Transverse colon (tissue), 4 donors: Measurements from ENCODE around the gene THSD4. TPM values are rescaled to one million over a fixed set of nuclear protein-coding genes. Genes with fewer than 3 reads are reported as not detected.

Source experiments
- DNase-seq: peaks from one replicate; pipeline ENCODE4 v3.0.0-alpha.2; 2019
- H3K27ac ChIP-seq, 4 donors: fragments of 200-600 bp; sonication (generic); 2 replicates each; pipeline ENCODE4 v1.5.1; 2016 to 2018; ENCODE audit warnings: inconsistent platforms in 4 of 4
- H3K27me3 ChIP-seq: fragments of 200-600 bp; sonication (generic); 2 replicates; pipeline ENCODE4 v1.5.1; 2017; ENCODE audit warnings: inconsistent platforms
- H3K36me3 ChIP-seq, 4 donors: fragments of 200-600 bp; sonication (generic); 2 replicates each; pipeline ENCODE4 v1.5.1; 2017 to 2019; ENCODE audit warnings: inconsistent platforms in 4 of 4
- H3K4me1 ChIP-seq, 4 donors: fragments of 200-600 bp; sonication (generic); 2 replicates each; pipeline ENCODE4 v1.5.1; 2017 to 2020; ENCODE audit warnings: inconsistent platforms in 4 of 4
- H3K4me3 ChIP-seq, 4 donors: fragments of 200-600 bp; sonication (generic); 1 replicate in 1 of 4; 2 replicates in 3 of 4; pipeline versions ENCODE4 v1.5.1 to v1.6.1; 2017 to 2019; ENCODE audit warnings: inconsistent platforms in 4 of 4
- H3K9me3 ChIP-seq, 2 donors: fragments of 200-600 bp; sonication (generic); 2 replicates each; pipeline ENCODE4 v1.5.1; 2017 to 2019; ENCODE audit warnings: inconsistent platforms in 2 of 2
- EP300 ChIP-seq: sonication (generic); formaldehyde crosslinking; IDR thresholded peaks from one replicate; pipeline ENCODE4 v1.6.1; 2017; ENCODE audit warnings: antibody characterized with exemption, low read depth
- POLR2A ChIP-seq: fragments of 450-650 bp; IDR thresholded peaks from one replicate; pipeline ENCODE4 v1.6.1; 2016; ENCODE audit warnings: antibody characterized with exemption, mild to moderate bottlenecking, moderate library complexity
- POLR2AphosphoS5 ChIP-seq, 3 donors: sonication (generic); formaldehyde crosslinking; IDR thresholded peaks; one replicate each; pipeline ENCODE4 v1.6.1; 2016; ENCODE audit warnings: antibody characterized with exemption in 3 of 3
- WGBS, 2 donors: methylation state at CpG; one replicate each; pipeline ENCODE4 v1.1.5; 2018; ENCODE audit warnings: low coverage in 1 of 2; 5-methylcytosine and 5-hydroxymethylcytosine counted together
- in situ Hi-C, 4 donors: fragments of 200-750 bp; cut with MboI; loops; one replicate each; pipeline versions ENCODE4 v1.15.0 to v1.15.1; 2017; ENCODE audit warnings: low sequenced_read_pairs in 3 of 4, low pct_ligation_motif_present in 1 of 4, low pct_unique_long_range_greater_than_20kb in 1 of 4
- intact Hi-C: fragments of 100-400 bp; cut with DNase I; formaldehyde crosslinking; loops from one replicate; pipeline ENCODE4 v1.15.1; 2023; ENCODE audit warnings: low total_unique reads
- total RNA-seq, 4 donors: library from RNA; depleted of rRNA; stranded (reverse); fragments of >200 nt; gene quantifications; one replicate each; pipeline ENCODE4 v1.1.0, GENCODE V29; 2016
- TF ChIP-seq, protein P1 (sequence below), 5 experiments: fragments of 200-600 bp in 3 of 5; fragments of 450-650 bp in 2 of 5; sonication (generic) in 3 of 5; IDR thresholded peaks; 1 replicate in 2 of 5; 2 replicates in 3 of 5; pipeline ENCODE4 v1.5.1; 2016 to 2017; ENCODE audit warnings: antibody characterized with exemption in 5 of 5, inconsistent platforms in 3 of 5, mild to moderate bottlenecking in 2 of 5, moderate library complexity in 1 of 5

The THSD4 gene
- total RNA-seq, 4 donors from 2014 or later, result 13.3 to 57.2 (median 47.4) TPM

DNA sequence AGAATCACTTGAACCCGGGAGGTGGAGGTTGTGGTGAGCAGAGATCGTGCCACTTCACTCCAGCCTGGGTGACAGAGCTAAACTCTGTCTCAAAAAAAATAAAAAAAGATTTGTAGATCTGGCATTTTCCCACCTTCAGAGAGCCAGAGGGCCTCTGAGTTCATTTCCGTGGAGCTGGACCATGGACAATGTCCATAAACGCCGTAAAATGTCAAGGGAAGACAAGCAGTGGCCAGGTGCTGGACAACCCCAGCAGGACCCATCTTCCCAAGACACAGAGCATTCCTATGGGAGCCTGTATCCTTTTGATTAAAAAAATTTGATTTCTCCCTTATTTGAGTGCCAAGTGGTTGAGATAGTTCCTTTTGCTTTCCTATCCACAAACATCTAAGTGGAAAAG, 627.7 kb downstream of the THSD4 start:
- peaks cover 0 to 21% (median 12%) of the 10 kb centered on the region in 4 donors for H3K4me1 ChIP-seq
- no peak for TF ChIP-seq POLR2AphosphoS5 (IDR thresholded peaks at IDR 0.05)
- in situ Hi-C loops (loop anchor here in 1 of 4 donors (25.0 kb wide), 1 partner anchor 281 kb away; no protein-coding TSS in a partner anchor), intact Hi-C loops (loop anchor here (10.0 kb wide), 2 partner anchors 62 to 412 kb away; no protein-coding TSS in a partner anchor)
- no peak overlapping the region for H3K27ac ChIP-seq
- 86% methylated on average over 5 of the region's 5 CpGs; no CpG with 5 or more reads in 1 of the 2 donors for WGBS, 2 donors
- no peaks in the 10 kb centered on the region for H3K27me3 ChIP-seq
- no peak overlapping the region for H3K4me3 ChIP-seq
- no peak for DNase-seq
- H3K36me3 ChIP-seq, result no peaks in the 10 kb centered on the region
- H3K9me3 ChIP-seq, result no peaks in the 10 kb centered on the region

DNA sequence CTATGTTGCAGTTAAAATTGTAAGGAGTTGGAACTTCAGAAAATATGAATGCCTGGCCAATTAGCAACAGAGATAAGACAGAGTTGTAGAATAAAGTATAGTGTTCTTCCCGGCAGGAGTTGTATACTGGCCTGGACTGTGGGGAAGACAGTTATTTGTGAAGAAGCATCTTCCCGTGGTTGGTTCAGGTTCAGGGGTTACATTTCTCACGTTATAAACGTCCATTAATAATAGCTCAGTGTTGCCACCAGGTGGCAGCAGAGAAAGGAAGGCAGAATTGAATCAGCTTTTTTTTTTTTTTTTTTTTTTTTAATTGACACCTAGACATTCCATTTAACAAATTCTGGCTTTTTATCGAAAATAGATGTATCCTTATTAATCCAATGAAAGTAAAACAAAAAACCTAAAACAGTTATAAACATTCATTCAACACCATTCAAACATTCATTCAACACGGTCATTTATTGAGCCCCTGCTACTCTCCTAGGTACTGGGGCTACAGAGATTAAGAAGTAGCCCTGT, 628.7 kb downstream of the THSD4 start:
- intact Hi-C loops, result loop anchor here (10.0 kb wide), 2 partner anchors 61 to 411 kb away; no protein-coding TSS in a partner anchor
- DNase-seq, result peak; percentile 67
- Histone ChIP-seq H3K27me3 (no peaks in the 10 kb centered on the region), H3K27ac (no peak overlapping the region), H3K9me3 (no peaks in the 10 kb centered on the region), H3K4me3 (no peak overlapping the region), H3K36me3 (no peaks in the 10 kb centered on the region), H3K4me1 (peaks cover 0 to 28% (median 15%) of the 10 kb centered on the region in 4 donors)
- TF ChIP-seq POLR2AphosphoS5 (IDR thresholded peaks at IDR 0.05), result no peak
- TF ChIP-seq, protein P1, sequence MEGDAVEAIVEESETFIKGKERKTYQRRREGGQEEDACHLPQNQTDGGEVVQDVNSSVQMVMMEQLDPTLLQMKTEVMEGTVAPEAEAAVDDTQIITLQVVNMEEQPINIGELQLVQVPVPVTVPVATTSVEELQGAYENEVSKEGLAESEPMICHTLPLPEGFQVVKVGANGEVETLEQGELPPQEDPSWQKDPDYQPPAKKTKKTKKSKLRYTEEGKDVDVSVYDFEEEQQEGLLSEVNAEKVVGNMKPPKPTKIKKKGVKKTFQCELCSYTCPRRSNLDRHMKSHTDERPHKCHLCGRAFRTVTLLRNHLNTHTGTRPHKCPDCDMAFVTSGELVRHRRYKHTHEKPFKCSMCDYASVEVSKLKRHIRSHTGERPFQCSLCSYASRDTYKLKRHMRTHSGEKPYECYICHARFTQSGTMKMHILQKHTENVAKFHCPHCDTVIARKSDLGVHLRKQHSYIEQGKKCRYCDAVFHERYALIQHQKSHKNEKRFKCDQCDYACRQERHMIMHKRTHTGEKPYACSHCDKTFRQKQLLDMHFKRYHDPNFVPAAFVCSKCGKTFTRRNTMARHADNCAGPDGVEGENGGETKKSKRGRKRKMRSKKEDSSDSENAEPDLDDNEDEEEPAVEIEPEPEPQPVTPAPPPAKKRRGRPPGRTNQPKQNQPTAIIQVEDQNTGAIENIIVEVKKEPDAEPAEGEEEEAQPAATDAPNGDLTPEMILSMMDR (IDR thresholded peaks at IDR 0.05), result peak; percentile 75 to 85 (median 76)
- WGBS, 2 donors, result 16 to 17% methylated on average over 6 of the region's 6 CpGs
- in situ Hi-C loops, result loop anchor here in 1 of 4 donors (25.0 kb wide), 1 partner anchor 282 kb away; no protein-coding TSS in a partner anchor

DNA sequence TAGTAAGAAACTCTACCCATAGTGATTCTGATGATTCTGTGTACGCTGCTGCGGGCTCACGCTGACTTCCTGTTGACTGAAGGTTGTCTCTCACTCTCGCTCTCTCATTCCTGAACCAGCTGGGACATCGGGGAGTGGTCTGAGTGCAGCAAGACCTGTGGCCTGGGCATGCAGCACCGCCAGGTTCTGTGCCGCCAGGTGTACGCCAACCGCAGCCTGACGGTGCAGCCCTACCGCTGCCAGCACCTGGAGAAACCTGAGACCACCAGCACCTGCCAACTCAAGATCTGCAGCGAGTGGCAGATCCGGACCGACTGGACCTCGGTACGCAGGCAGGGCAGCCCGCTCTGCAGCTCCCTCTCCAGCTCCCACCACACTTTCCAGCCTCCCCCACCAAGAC, 631.4 kb downstream of the THSD4 start:
- Histone ChIP-seq H3K4me1 (peaks cover 0 to 30% (median 15%) of the 10 kb centered on the region in 4 donors), H3K36me3 (no peaks in the 10 kb centered on the region), H3K27ac (peak overlapping the region; percentile 51 to 67 (median 54)), H3K4me3 (no peak overlapping the region), H3K27me3 (no peaks in the 10 kb centered on the region), H3K9me3 (no peaks in the 10 kb centered on the region)
- intact Hi-C loops (loop anchor here (10.0 kb wide), 2 partner anchors 58 to 408 kb away; no protein-coding TSS in a partner anchor), in situ Hi-C loops (loop anchor here in 1 of 4 donors (25.0 kb wide), 1 partner anchor 284 kb away; no protein-coding TSS in a partner anchor)
- WGBS, 2 donors, result 86 to 91% methylated on average over 8 to 17 of the region's 17 CpGs
- peak; percentile 46 for DNase-seq
- TF ChIP-seq POLR2AphosphoS5 (IDR thresholded peaks at IDR 0.05), result no peak

DNA sequence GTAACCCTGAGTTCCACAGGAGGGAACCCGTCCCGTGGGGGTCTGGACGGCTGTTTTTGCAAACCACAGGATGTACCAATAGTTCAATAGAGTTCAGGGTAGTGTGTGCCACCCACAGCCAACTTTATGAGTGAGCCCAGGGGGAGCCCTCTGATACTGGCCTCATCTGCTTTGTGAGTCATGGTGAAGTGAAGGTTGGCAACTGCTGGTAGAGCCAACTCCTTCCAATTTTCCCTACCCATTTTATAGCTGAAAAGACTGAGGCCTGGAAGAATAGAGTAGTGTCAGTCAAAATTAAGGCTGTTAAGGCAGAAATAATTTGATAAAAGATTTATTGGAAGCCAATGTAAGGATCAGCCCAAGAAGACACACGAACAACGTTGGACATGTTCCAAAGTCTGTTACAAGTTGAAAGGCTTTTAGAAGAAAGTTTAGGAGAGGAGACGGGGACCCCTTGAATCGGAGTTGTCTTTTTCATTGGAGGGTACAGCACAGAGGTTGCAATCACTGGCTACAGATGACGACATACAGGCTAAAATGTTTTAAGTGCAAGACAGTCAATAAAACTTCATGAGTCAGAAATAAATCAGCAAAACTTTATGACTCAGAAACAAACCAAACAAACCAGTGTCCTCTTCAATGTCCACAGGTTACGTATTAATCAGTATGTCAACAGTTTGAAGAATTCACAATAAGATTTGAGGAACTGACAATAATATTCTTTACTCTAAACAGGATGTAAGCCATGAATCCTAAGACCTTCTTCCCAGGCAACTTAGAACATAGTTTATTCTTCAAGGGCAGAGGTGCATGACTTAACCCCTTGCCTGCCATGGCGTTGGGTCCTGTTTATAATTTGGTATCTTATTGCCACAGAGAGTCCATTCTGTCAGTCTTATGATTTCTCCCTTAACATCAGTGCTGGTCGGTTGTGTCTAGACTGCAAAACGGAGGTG, 632.1 kb downstream of the THSD4 start:
- Histone ChIP-seq H3K4me1 (peaks cover 0 to 37% (median 17%) of the 10 kb centered on the region in 4 donors), H3K4me3 (no peak overlapping the region), H3K27ac (peak overlapping the region; percentile 51 to 76 (median 67)), H3K9me3 (no peaks in the 10 kb centered on the region), H3K27me3 (no peaks in the 10 kb centered on the region), H3K36me3 (no peaks in the 10 kb centered on the region)
- intact Hi-C loops, result loop anchor here (10.0 kb wide), 2 partner anchors 57 to 407 kb away; no protein-coding TSS in a partner anchor
- TF ChIP-seq EP300 (no peak), POLR2AphosphoS5 (IDR thresholded peaks at IDR 0.05) (peak in 2 of 3 donors; percentile 49 to 53), POLR2A (no peak)
- TF ChIP-seq, protein P1 (IDR thresholded peaks at IDR 0.05), result no peak
- in situ Hi-C loops, result loop anchor here in 1 of 4 donors (25.0 kb wide), 1 partner anchor 285 kb away; no protein-coding TSS in a partner anchor
- 47 to 52% methylated on average over 6 to 12 of the region's 12 CpGs for WGBS, 2 donors
- no peak for DNase-seq
